IPS-NIHi7 (cell line): ENCODE measurements around the gene RHBDD2.
"Not testable (repeated sequence)": the region's sequence is repeated elsewhere in the genome, so short reads cannot be mapped to it uniquely, and the experiment has no call there.

ENCODE experiments used
- DNase-seq: peaks from one replicate; pipeline ENCODE4 v3.0.0; 2012; ENCODE audit warnings: mixed read lengths; ENCODE audit errors: extremely low spot score

The RHBDD2 gene

DNA sequence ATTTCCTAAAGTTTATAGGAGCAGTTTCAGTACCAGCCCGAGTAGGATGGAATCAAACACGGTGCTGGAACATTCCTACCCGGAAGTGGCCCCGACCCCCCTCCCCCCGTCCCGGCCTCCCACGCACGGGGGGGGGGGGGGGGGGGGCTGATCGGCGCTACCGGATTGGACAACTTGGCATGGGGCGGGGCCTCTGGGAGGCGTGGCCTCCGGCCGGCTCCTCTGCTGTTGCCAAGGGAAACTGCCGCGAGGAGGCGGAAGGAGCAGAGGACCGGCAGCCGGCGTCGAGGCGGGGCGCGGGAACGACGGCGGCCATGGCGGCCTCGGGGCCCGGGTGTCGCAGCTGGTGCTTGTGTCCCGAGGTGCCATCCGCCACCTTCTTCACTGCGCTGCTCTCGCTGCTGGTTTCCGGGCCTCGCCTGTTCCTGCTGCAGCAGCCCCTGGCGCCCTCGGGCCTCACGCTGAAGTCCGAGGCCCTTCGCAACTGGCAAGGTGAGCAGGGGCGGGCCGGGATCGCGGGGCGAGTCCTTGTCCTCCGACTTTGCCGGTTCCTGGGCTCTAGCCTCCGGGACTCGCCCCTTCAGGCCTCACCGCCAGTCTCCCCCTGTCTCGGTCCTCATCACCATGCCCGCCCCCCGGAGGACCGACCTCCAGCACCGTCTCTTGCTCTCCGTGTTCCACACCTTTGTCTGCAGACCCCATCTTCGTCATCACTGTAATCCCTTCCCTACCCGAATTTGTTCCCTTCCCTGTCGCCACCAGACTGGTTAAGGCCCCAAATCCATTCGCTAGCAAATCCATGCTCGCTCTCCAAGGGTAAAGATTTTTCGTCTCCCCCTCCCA lies at the start of gene RHBDD2:
Gene RHBDD2, plus strand, starts transcription at position 266 of the 843 bp plus-strand sequence. Its CDS starts 49 bp downstream, at position 315.
- peak; percentile 99 for DNase-seq

DNA sequence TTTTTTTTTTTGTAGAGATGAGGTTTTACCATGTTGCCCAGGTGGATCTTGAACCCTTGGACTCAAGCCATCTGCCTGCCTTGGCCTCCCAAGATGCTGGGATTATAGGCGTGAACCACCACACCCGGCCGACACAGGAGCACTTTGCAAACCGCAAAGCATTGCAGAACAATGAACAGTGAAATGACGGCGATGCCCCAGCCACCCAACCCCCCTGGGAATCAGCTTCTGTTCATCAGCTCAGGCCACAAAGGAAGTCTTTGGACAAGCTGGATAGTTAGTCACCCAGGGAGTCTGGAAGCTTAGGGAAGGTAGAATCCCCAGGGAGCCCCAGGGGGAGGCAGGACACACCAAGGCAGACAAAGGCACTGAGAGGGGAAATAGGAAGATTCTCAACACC lies 49.2 kb upstream of the RHBDD2 start:
- not testable (repeated sequence) for DNase-seq

DNA sequence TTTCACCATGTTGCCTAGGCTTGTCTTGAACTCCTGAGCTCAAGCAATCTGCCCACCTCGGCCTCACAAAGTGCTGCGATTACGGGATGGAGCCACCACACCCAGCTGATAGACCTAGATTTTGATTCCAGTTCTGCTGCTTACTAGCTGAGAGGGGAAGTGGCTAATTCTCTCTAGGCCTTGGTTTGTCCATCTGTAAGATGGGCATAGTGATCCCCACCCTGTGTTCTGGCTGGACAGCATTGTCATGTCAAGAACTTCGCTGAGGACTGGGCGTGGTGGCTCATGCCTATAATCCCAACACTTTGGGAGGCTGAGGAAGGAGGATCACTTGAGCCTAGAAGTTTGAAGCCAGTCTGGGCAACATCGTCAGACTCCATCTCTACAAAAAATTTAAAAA lies 47.9 kb upstream of the RHBDD2 start:
- no peak for DNase-seq

DNA sequence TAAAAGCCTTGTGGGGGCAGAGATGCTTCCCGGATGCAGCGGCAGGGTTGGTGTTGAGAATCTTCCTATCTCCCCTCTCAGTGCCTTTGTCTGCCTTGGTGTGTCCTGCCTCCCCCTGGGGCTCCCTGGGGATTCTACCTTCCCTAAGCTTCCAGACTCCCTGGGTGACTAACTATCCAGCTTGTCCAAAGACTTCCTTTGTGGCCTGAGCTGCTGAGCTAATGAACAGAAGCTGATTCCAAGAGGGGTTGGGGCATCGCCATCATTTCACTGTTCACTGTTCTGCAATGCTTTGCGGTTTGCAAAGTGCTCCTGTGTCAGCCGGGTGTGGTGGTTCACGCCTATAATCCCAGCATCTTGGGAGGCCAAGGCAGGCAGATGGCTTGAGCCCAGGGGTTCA lies 45.2 kb upstream of the RHBDD2 start:
- not testable (repeated sequence) for DNase-seq

DNA sequence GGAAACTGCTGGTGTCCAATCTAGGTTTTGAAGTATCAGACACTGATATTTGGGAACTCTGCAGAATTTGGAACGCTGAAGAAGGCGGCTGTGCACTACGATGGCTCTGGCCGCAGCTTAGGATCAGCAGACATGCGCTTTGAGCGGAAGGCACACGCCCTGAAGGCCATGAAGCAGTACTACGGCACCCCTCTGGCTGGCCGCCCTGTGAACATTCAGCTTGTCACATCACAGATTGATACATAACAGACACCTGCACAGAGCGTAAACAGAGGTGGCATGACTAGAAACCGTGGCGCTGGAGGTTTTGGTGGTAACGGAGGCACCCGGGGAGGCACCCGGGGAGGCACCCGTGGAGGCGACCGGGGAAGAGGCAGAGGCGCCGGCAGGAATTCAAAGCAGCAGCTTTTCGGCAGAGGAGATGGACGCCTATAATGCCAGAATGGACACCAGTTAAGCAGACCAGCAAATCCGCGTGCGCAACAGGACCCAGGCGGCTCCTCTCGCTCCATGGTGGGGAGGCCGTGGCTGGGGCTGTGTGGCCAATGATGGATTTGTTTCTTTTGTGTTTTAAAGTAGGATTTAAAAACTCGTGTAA lies 43.0 kb upstream of the RHBDD2 start:
- DNase-seq: no peak

DNA sequence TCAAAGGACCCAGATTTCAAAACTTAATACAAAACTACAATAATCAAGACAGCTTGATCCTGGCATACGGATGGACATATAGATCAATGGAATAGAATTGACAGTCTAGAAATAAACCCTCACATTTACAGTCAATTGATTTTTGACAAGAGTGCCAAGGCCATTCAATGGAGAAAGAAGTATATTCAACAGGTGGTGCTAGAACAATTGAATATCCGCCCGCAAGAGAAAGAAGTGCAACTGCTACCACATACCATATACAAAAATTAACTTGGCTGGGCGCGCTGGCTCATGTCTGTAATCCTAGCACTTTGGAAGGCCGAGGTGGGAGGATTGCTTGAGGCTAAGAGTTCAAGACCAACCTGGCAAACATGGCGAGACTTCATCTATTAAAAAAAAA lies 42.0 kb upstream of the RHBDD2 start:
- DNase-seq: no peak

DNA sequence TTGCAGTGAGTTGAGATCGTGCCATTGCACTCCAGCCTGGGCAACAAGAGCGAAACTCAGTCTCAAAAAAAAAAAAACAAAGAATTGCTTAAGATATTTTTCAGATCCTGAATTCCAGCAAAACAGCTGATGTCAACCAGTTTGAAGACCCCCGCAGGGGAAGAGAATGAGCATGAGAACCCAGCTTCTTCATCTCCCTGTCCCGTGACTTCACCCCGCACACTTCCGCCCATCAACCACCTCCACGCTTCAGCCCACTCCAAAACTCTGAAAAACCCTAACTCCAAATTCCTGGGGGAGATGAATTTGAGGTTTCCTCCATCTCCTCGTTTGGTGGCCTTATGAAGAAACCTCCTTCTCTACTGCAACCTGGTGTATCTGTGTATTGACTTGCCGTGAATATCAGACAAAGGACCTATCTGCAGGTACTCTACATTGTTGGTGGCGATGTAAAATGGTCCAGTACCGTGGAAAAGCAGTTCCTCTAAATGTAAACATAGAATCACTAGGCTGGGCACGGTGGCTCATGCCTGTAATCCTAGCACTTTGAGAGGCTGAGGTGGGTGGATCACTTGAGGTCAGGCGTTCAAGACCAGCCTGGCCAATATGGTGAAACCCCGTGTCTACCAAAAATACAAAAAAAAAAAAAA lies 40.4 kb upstream of the RHBDD2 start:
- not testable (repeated sequence) for DNase-seq

DNA sequence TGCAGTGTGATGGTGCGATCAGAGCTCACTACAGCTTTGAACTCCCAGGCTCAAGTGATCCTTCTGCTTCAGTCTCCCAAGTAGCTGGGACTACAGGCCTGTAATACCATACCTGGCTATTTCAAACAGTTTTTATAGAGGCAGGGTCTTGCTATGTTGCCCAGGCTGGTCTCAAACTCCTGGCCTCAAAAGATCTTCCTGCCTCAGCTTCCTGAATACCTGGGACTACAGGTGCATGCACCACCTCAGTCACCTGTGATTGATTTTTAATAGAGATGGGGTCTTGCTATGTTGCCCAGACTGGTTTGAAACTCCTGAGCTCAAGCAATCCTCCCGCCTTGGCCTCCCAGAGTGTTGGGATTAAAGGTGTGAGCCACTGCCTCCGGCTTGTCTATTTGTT lies 38.8 kb upstream of the RHBDD2 start:
- DNase-seq: no peak

DNA sequence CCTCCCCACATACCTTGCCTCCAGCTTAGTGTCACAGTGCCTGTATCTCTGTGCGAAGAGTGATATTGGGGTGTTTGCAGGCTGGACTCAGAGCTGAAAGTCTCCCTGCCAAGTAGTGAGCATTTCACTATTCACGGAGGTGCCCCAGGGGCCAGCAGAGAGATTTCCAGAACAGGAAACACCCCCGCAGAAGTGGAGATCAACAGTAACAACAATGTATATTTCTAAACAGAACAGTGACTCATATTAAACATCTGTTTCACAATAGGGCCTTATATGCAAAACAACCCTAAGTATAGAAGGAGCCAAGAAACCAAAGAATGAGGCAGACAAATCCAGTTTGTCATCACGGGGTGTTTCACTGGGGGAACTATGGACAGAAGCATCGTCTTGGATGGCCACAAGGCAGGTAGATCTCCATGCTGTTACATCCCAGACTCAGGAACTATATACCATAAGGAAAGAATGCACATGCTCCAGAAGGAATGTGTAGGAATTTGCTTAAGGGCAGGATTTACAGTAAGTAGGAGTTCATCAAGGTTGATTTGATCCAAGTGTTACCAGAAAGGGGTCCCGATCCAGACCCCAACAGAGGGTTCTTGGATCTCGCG lies 35.9 kb upstream of the RHBDD2 start:
- no peak for DNase-seq

DNA sequence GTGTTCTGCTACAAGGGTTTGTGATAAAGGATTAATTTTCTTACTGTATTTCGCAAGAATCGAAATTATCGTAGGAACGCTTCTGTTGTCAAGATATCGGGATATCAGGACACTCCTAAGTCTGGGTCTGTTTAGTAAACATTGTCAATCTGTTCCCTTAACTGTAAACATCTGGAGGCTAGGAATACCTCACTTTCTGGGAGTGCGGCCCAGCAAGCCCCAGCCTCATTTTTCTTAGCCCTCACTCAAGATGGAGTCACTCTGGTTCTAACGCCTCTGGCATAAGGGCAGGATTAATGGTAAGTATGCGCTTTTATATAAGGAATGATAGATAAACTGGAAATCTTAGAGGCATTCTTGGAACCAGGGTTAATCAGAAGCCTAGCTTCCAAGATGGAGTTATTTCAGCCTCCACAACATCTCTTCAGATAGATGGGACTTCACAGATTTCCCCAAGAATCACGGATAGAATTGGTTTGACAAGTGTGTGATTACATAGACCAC lies 35.2 kb upstream of the RHBDD2 start:
- no peak for DNase-seq

DNA sequence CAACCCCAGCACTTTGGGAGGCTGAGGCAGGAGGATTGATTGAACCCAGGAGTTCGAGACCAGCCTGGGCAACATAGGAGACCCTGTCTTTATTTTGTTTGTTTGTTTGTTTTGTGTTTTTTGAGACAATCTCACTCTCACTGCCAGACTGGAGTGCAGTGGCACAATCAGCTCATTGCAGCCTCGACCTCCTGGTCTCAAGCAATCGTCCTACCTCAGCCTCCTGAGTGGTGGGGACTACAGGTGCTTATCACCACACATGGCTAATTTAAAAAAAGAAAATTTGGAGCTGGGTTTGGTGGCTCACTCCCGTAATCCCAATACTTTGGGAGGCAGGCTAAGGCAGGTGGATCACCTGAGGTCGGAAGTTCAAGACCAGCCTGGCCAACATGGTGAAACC lies 34.7 kb upstream of the RHBDD2 start:
- no peak for DNase-seq

DNA sequence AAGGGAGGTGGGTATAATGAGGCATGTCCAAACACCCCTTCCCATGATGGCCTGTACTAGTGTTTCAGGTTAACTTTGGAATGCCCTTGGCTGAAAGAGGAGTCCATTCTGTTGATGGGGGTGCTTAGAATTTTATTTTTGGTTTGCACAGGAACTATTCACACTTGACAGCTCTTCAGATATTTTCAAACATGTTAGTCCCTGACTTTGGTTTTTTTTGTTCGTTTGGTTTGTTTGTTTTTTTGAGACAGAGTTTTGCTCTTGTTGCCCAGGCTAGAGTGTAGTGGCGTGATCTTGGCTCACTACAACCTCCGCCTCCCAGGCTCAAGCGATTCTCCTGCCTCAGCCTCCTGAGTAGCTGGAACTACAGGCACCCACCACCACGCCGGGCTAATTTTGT lies 33.7 kb upstream of the RHBDD2 start:
- DNase-seq: not testable (repeated sequence)

DNA sequence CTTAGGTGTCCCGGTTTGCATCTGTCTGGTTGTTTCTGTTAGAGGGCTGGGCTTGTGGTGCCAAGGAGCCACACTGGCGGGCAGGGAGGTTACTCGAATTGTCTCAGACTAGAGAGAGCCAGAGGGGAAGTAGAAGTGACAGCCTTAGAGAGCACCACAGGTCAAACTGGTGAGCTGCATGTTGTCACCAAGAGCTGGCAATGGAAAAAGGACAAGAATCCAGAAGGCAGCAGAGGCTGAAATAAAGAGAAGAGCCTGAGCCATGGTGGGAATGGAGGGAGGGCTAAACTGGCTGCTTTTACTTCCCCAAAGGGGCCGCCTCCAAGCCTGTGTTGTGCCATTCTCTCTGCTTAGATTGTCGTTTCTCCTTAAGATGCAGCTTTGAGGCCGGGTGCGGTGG lies 31.1 kb upstream of the RHBDD2 start:
- DNase-seq: no peak

DNA sequence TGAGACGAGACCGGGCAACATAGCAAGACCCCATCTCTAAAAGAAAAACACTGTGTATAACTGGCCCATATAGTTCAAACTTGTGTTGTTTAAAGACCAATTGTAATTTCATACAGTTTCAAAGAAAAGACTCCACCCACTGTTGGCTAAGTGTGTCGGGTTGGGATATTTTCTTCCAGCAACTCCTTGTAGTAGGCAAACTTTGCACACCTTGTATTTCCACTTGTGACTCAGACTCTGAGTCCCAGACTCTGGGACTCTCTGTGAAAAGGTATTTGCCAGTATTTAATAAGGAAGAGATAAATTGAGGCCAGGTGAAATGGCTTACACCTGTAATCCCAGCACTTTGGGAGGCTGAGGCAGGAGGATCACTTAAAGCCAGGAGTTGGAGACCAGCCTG lies 29.3 kb upstream of the RHBDD2 start:
- no peak for DNase-seq

DNA sequence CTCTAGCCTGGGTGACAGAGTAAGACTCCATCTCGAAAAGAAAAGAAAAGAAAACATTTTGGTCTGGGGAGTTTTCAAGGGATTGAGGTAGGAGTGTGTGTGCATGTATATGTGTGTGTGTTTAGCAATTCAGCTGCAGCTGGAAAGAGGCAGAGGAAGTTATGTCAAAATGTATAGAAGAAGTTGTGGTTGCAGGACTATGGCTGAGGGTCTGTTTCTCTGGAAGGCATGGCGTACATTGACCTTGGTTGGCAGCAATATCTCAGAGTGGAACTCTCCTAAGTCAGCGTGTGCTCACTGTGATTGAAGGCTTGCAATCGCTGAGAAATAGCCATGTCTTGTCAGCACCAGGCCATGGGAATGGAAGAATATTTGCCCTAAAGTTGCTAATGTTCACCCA lies 28.6 kb upstream of the RHBDD2 start:
- DNase-seq: no peak

DNA sequence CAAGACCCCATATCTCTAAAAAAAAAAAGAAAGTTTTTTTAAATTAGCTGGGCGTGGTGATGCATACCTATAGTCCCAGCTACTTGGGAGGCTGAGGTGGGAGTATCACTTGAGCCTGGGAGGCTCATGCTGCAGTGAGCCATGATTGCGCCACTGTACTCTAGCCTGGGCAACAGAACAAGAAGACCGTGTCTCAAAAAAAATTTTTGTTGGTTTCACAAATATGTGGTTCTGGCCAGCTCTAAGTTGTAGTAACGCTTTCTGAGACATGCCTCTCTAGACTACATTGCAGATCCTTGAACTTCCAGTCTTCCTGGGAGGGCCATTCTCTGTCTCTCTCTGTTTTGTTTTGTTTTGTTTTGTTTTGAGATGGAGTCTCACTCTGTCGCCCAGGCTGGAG lies 24.6 kb upstream of the RHBDD2 start:
- DNase-seq: no peak

DNA sequence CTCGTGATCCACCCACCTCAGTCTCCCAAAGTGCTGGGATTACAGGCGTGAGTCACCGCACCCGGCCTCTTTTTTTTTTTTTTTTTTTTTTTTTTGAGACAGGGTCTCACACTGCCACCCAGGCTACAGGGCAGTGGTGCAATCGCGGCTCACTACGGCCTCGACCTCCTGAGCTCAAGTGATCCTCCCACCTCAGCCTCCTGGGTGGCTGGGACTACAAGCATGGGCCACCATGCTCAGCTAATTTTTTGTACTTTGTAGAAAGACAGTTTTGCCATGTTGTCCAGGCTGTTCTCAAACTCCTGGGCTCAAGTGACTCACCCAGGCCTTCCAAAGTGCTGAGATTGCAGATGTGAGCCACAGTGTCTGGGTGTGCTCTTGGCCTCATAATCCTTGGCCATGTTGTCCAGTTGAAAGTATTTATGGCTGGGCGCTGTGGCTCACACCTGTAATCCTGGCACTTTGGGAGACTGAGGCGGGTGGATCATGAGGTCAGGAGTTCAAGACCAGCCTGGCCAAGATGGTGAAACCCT lies 24.0 kb upstream of the RHBDD2 start:
- DNase-seq: not testable (repeated sequence)

DNA sequence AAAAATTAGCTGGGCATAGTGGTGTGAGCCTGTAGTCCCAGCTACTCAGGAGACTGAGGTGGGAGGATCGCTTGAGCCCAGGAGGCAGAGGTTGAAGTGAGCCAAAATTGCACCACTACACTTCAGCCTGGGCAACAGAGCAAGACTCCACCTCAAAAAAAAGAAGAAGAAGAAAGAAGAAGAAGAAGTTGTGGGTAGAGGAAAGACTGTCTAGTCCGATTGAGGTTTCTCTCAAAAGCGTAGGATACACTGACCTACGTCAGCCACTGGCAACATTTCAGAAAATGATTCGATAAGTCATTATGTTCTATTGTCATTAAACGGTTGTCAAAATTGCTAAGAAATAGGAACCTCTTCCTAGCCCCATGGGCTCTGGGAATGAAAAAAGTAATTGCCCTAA lies 22.3 kb upstream of the RHBDD2 start:
- no peak for DNase-seq

DNA sequence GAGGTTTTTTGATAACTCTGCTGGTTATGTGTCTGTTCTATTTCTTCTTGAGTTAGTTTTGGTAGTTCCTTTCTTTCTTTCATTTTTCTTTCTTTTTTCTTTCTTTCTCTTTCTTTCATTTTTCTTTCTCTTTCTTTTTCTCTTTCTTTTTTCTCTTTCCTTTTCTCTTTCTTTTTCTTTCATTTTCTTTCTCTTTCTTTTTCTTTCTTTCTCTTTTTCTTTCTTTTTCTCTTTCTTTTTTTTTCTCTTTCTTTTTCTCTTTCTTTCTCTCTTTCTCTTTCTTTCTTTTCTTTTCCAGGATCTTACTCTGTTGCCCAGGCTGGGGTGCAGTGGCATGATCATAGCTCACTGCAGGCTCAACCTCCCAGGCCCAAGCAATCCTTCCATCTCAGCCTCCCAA lies 20.4 kb upstream of the RHBDD2 start:
- DNase-seq: no peak

DNA sequence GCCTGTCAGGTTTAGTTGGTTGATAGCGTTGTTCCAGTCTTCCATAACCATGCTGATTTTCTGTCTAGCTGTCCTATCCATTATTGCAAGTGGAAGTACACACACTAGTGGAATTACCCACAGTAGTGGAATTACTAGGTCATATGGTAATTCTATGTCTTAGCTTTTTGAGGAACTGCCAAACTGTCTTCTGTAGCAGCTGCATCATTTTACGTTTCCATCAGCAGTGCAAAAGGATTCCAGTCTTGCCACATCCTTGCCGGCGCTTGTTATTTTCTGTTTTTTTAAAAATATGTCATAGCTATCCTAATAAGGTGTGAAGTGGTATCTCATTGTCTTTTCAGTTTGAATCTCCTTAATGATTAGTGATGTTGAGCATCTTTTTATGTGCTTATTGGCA lies 17.2 kb upstream of the RHBDD2 start:
- DNase-seq: no peak

DNA sequence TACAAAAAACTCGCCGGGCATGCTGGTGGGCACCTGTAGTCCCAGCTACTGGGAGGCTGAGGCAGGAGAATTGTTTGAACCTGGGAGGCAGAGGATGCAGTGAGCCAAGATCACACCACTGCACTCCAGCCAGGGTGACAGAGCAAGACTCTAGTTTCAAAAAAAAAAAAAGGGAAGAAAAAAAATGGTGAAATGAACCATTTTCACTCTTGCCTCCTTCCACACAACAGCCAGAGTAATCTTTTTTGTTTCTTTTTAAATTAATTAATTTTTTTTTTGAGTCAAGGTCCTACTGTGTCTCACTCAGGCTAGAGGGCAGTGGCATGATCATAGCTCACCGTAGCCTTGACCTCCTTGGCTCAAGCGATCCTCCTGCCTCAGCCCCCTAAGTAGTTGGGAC lies 14.6 kb upstream of the RHBDD2 start:
- DNase-seq: not testable (repeated sequence)

DNA sequence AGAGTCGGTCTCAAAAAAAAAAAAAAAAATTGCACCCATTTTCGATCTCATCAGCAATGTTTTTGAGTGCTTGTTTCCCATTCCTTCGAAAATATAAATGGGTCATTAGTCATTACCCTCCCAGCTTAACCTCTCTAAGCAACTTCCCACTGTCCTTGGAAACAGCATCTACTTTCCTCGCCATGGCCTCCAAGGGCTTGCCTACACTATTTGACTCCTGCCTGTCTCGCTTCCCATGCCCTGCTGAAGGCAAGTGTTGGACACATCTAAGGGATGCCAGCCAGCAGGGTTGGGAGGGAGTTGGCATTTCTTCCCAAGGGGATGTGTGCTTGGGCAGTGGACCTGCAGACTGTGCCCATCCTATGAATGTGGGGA lies 12.7 kb upstream of the RHBDD2 start:
- no peak for DNase-seq
